Measurements from ENCODE around the gene LHPP.

The LHPP gene

DNA sequence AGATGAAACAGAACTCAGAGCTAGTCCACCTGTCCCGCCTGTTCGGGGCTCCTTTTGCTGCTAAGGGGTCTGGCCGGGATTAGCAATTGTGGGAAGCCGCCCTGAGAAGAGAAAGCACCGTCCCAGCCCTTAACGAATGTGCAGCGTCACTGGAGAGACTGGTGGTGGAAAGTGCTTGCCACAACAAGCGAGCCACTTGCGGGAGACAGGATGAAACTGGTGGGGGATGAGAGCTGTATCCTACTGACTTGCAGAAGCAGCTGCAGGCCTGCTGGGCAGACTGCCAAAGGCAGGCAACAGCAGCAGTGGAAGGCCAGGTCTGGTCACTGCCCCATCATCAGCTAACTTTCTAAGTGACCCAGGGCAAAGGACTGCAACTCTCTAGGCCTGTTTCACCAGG lies 187.1 kb downstream of the LHPP start:
- no peak for DNase-seq

DNA sequence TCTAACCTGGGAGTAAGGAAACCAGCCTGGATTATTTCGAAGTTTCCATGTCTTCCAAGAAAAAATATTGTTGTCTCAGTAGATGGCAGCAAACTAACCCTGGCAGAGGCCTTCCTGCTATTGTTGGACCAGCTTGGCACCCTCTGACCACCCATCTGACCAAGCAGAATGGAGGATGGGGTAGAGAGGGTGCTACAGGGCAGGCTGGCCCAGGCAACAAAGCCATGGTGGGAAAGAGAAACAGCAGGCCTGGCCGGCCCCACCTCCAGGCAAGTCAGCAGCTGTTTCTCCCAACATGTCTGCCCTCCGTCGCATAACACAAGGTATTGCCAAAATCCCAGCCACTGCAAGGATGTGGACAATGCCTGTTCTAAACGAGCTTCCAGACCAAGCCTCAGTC lies 187.6 kb downstream of the LHPP start:
- peak in 1 of 2 donors; percentile 58 for DNase-seq

DNA sequence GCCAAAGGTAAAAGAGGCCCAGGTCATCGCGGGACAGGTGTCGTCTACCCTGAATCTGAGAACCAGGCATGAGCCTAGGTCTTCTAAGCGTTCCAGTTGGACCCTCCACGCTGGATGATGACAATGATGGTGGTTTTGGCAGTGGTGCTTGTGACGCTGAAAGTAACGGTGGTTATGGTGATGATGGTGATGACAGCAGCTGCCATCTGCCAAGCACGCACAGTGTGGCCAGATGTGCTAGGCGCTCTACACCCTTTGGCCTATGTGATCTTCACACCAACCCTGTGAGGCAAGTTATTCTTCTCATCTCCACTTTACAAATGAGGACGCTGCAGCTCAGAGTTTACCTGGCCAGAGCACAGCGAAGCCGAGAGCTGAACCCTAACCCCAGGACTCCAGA lies 188.6 kb downstream of the LHPP start:
- no peak for DNase-seq

DNA sequence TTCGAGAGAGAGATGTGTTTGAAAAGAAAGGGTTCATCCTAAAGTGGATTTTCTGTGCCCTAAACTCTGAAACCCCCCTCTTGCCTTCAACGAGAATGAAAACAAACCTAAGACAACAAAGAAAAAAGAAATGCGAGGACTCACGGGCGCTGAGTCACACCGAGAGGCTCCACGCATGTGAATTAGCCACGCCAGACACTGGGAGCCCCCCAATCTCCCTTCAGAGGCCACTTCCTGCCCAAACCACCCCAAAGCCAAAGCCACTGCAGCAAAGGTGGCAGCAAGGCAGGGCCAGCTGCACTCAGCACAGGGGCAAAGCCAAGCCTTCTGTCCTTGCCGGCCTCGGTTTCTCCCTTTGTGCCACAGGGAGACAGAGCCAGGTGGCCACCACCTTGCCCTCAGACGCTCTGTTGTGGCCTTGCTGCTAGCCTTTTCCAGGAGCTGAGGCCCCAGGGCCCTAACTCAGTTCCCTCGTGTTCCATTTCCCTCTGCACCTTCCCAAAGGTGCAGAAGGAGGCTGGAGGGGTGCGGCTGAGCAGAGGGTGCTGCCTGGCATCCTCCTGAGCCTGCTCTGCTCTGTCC lies 189.3 kb downstream of the LHPP start:
- DNase-seq = no peak

DNA sequence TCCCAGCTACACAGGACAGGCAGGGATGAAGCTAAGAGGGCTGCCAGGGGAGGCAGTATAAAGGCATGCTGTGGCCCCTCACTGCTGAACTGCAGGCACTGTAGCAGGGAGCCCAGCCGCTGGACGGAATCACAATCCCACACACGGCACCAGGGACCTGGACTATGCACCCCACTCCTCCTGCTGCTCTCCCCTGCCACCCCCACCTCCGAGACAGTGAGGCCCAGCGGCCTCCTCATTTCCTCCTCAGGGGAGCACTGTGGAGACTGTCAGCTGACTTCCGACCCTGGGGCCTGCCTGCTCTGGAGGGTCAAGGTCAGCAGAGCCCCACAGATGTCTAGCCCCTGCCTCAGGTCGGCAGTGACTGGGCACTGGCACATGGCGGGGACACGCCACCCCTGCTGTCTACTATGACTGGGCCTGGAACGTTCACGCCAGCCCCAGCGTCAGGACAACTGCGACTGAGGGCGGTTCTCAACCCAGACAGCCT lies 189.8 kb downstream of the LHPP start:
- no peak for DNase-seq

DNA sequence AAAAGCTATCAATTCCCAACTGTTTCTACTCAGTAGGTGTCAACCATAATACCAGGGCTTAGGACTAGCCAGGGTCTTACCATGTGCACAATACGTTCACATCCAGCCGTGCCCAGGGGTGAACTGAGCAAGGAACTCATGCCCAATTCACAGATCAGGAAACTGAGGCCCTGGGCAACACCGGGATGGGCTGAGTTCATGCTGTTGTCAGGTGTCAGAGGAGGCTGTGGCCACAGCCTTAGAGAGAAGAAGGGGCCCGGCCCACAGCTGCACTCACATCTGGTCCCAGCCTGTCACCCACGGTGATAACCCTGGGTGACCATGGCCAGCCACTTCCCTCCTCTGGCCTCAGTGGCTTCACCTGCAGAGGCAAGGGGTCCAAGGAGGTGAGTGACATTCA lies 190.6 kb downstream of the LHPP start:
- DNase-seq = no peak

DNA sequence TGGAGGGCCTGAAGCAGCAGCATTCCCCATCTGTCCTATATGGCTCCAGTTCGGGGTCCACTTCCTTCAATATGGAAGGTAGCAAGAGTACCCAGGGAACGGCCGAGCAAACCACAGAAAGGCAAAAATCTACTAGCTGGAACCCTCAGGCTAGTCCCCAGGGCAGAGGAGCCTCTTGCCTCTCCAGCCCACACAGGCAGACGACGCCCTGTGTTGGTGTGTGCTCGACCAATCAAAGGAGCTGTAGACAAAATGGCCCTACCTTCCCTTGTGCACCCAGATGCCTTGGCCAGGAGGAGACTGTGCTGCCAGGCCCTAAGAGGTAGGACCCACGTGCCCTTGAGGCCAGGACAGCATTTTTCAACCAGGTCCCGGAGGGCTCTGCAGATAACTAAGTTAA lies 191.1 kb downstream of the LHPP start:
- DNase-seq = no peak

DNA sequence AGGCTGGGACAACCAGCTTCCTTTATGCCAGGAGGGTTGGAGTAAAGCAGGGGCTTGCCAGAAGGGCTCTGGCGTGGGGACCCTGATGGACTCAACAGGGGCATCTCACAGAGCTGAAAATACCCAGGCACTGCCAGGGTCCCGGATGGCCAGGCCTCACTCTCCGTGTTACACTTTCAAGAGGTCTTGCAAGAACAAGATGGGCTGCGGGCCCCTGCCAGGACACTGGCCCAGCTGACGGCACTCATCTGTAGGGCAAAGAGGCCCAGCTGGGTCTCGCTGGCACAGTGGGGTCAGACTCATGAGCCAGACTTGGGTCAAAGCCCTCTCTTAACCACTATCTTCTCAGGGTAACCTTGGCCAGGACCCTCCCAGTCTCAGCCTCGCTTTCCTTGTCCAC lies 191.7 kb downstream of the LHPP start:
- no peak for DNase-seq

DNA sequence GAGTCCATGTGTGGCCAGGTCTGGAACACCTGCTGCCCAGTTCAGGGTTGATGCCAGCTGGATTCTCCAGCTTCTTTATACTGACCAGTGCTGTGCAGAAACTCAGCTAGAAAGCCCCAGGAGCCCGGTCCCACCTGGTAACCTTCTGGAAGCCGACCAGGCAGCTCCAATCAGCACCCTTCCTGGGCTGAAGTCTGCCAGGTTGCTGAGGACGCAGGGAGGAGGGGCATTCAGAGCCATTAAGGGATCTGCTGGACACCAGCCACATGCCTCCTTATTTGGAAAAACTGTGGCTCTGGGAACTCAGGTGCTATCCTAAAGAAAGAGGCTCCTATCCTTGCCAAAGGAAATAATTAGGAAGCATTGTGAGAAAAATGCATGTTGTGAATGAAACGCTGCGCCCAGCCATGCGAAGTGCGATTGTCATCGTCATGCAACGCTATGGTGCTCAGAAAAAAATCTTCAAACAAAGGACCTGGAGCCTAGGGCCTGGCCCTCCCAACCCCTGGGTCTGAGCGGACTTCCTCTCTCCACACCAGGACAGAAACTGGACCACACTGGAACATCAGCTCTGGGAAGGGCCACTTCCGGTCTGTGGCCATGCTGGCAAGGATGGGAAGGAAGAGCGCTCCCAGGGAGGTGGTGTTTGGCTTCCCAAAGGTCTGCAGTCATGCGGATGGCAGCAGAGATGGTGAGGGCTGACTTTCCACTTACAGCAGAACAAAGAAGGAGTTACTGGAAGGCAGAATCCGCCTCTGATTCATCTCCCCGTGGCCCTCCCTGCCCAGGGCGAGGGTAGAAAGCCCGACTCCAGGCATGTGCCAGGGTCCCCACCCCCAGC lies 192.4 kb downstream of the LHPP start:
- no peak for DNase-seq

DNA sequence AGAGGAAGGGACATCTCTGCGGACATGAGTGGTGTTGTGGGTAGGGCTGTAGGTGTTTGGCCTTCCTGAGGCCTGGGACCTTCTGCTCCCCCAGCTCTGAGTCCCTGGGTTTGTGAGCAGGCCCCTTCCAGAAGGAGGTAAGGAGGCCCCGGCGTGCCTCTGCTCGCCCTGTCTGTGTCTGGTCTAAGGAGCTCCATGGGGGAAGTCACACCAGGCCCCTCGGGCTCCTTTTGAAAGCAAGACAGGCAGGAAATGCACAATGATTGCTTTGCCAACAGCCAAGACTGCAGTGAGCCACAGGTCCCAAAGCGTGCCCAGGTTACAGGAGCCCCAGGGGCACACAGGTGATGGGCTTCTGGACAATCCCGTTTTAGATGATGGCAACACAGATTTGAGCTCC lies 193.1 kb downstream of the LHPP start:
- no peak for DNase-seq

DNA sequence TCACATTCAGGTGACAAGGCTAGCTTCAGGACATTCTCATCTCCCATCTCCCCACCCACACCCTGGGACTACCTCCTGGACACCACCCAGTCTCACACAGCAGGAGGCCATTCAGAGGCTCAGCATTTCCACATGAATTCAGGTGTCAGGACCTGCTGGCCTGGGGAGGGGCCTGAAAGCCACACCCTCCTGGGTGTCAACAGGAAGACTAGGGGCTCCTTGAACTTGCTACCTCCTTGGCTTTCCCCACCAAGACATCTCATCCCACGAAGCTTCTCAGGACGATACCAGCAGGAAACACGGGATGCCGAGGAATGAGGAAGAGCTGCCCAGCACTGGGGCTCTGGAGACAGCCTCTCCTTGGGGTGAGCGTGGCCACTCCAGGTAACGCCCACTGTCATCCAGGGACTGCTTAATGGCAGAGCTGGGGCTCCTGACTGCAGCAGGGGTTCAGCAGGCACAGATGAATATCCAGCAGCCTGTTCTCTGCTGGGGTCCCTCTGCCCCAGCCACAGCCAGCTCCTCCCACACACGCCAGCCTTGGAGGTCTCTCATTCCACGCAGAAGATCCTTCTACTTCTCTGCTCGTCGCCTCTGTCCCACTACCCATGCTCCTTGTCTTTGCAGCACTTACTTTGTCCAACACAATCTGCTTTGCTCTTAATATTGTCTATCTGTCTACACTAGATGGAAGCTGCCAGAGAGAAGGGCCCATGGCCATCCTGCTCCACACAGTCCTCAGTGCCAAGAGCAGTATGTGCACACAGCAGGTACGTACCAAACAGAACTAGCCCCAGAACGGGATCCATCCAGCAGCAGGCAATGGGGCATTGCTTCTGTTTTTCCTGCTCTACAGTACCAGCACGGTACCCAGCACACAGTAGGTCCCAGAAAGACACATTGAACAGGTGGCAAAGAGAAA lies 193.8 kb downstream of the LHPP start:
- DNase-seq = no peak

DNA sequence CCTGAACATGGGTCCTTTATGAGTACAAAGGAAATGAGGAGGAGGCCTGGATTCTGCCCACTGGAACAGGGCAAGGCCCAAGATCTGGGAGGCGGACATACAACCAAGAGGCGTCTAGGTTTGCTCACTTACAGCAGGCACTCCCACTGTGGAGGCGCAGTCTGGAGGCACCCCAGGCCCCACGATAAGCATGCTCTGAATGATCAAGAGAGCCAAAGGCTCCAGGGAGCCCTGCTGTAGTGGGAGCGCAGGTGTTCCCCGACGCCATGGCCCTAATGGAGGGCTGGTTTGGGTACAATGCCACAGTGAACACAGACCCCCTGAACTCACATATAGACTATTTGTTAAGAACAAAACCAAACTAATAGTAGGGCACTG lies 194.5 kb downstream of the LHPP start:
- no peak for DNase-seq

DNA sequence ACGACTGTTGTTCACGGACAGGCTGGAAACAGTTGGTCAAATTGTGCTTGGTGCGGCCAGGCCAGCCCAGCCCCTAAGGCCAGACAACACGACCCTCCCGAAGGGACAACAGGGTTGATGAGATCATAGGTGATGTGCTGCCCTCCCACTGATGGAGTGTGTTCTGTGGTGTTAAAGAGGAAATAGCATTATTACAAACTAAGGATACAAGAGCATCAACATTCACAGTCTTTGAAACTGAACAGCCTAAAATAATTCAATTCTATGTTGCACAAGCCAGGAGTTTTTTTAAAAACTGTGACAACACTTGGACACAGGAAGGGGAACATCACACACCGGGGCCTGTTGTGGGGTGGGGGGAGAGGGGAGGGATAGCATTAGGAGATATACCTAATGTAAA lies 194.9 kb downstream of the LHPP start:
- DNase-seq = peak in 1 of 2 donors; percentile 65

DNA sequence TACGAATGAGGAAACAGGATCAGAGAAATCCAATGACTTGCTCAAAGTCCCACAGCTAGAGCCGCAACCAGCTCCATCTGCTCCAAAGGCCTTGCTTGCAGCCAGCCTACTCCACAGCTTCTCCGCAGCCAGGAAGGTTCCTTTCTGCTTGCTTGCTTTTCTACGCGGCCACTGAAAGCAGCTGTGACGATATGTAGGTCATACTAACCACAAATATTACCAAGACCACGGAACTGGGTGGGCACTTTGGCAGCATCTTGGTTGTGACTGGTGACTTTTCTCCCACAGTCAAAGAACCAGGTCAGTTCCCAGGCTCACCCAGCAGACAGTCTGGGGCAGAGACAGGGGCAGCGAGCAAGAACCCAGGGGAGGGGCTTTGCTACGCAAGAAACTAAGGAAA lies 196.2 kb downstream of the LHPP start:
- no peak for DNase-seq

DNA sequence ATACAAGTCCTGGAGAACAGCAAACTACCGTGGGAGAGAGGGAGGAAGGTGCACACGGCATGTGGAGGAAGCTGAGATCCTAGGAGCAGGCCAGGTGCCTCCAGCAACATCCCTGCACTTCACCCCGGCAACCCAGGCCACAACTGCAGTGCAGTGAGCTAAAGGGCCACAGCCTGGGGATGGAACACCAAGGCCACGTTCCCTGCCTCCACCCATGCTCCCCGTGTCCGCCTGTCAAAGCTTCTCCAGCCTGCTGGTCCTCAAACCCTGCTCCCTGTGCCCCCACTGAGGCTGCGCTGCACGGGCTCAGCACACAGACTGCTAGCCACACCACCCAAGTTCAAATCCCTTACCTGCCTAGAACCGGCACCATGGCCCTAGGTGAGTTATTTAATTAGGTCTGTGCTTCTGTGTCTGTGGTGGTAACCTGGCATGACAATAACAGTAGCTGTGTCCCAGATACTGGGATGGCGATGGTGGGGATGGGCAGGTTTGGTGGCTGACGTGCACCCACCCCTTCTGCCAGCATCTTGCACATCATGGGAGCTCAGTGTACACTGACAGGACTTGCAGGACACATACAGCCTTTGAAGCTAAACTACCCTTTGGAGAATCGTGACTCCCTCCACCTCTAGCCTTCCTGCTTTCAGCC lies 197.1 kb downstream of the LHPP start:
- DNase-seq = no peak

DNA sequence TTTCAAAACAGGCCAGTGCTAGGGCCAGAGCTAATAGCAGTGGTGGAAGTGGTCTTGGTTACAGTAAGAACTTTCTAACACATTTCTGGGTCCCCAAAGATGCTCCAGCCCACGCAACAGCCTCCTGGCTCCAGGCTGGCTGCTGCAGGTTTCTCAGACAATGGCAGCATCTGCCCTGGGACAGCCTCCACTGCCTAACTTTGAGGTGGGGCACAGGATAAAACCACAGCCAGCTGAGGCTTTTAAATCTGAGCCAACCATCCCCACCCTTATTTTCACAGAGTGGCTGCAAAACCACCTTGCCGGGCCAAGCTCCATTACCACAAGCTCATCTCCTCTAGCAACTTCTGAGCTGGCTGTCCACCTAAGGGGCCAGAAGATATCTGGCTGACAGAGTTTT lies 197.8 kb downstream of the LHPP start:
- DNase-seq = no peak

DNA sequence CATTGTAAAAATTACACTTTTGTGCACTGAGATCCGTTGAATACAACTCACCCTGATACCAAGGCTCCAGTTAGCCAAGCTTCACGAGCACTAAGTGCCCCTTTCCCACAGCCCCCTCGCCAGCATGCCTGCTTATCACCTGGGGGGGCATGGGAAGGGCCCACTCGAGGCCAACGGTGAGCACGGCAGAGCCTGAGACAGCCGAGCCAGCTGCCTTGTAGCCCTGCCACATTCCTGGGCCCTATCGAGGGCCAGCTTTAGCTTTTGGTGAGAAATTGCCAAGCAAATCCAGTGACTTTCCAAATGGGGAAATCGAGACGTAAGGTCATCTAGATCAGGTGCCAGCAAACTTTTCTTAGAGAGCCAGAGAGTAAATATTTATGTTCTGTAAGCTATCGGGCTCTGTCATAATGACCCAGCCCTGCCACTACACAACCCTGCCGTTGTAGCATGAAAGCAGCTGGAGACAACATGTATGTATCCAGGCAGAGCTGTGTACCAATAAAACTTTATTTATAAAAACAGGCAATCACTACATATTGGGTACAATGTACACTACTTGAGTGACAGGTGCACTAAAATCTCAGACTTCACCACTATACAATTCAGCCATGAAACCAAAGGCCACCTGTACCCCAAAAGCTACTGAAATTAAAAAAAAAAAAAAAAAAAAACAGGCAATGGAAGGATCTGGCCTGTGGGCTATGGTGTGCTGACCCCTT lies 198.9 kb downstream of the LHPP start:
- no peak for DNase-seq

DNA sequence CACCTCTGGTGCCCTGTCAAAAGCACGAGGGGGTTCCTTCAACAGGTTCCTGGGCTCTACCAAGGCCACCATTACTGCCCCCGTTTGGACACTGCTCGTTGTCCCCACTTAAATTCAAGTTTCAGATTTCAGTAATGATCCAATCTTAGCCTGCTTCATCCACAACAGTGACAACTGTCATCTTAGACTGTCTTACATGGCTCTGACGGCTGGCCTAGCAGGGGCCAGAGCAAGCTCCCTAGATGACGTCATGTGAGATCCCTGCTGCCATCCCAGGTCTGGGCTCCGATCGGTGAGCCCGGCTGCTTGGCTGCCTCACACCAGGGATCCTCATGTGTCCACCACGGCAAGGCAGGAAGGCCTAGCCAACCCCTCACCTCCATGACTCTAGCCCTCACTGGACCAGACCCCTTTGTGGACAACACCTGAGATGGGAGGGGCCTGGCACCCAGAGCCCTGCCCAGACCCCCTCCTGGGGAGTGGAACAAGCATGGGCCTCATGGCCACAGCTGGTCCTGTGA lies 200.1 kb downstream of the LHPP start:
- no peak for DNase-seq

DNA sequence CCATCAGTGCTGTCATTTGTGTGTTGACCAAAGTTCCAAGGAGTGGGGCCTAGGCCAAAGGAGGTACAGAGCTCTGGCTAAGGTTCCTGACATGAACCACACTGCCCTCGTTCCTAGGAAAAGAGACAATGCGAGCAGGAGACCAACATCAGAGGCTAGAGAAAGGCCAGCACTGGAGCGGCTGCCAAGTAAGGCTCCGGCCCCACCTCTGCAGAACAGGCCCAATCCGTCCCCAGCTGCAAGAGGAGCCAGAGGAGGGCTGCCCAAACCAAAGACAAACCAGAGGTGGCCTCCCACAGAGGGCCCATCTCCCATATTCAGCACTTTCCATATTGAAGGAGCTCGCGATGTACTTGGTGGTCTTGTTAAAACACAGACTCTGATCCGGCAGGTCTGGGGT lies 201.6 kb downstream of the LHPP start:
- no peak for DNase-seq

All from inflammatory macrophage treated with lipopolysaccharide for 1 hour (primary cell).